ENCODE data around the gene MAG.
A peak's percentile ranks its signal among the peaks of the same experiment; 100 is the strongest.

MAG gene

GRCh38 chr19:35254341-35255297 lies 37.3 kb upstream of the MAG start:
- Histone ChIP-seq H3K4me3 (ENCODE audit: low read length) (no peak overlapping the region), H3K27ac (ENCODE audit: low read depth, low read length) (peak overlapping the region; percentile 46; the same call in 1 of the 2 replicates), H3K9ac (ENCODE audit: low read depth, low read length) (no peak overlapping the region), H3K9me3 (ENCODE audit: insufficient read depth, low read depth, low read length) (no peaks in the 10 kb centered on the region), H3K4me1 (ENCODE audit: insufficient read depth, low read length) (peaks cover 9% of the 10 kb centered on the region), H3K27me3 (ENCODE audit: insufficient read depth, low read length) (no peaks in the 10 kb centered on the region), H3K36me3 (ENCODE audit: insufficient read depth, low read length) (peaks cover 78% of the 10 kb centered on the region)
- 95% methylated on average over 17 of the region's 17 CpGs for WGBS

GRCh38 chr19:35256566-35256965 lies 35.4 kb upstream of the MAG start:
- Histone ChIP-seq H3K36me3 (ENCODE audit: insufficient read depth, low read length) (peaks cover 76% of the 10 kb centered on the region), H3K9ac (ENCODE audit: low read depth, low read length) (no peak overlapping the region), H3K27ac (ENCODE audit: low read depth, low read length) (no peak overlapping the region), H3K9me3 (ENCODE audit: insufficient read depth, low read depth, low read length) (no peaks in the 10 kb centered on the region), H3K27me3 (ENCODE audit: insufficient read depth, low read length) (no peaks in the 10 kb centered on the region), H3K4me3 (ENCODE audit: low read length) (no peak overlapping the region), H3K4me1 (ENCODE audit: insufficient read depth, low read length) (peaks cover 6% of the 10 kb centered on the region)
- 92% methylated on average over 2 of the region's 2 CpGs for WGBS

- Histone ChIP-seq H3K9me3 (ENCODE audit: insufficient read depth, low read depth, low read length) (no peaks in the 10 kb centered on the region), H3K27me3 (ENCODE audit: insufficient read depth, low read length) (no peaks in the 10 kb centered on the region), H3K27ac (ENCODE audit: low read depth, low read length) (no peak overlapping the region), H3K4me1 (ENCODE audit: insufficient read depth, low read length) (peaks cover 6% of the 10 kb centered on the region), H3K4me3 (ENCODE audit: low read length) (no peak overlapping the region), H3K36me3 (ENCODE audit: insufficient read depth, low read length) (peaks cover 78% of the 10 kb centered on the region), H3K9ac (ENCODE audit: low read depth, low read length) (no peak overlapping the region)
- 91% methylated on average over 9 of the region's 9 CpGs for WGBS
These were observed 34.9 kb upstream of the MAG start for GRCh38 chr19:35257113-35257461.

GRCh38 chr19:35260694-35261304 lies 31.2 kb upstream of the MAG start:
- H3K36me3 ChIP-seq (ENCODE audit: insufficient read depth, low read length) = peaks cover 84% of the 10 kb centered on the region
- H3K9ac ChIP-seq (ENCODE audit: low read depth, low read length) = no peak overlapping the region
- H3K4me1 ChIP-seq (ENCODE audit: insufficient read depth, low read length) = no peaks in the 10 kb centered on the region
- 90% methylated on average over 10 of the region's 10 CpGs for WGBS
- no peaks in the 10 kb centered on the region for H3K9me3 ChIP-seq (ENCODE audit: insufficient read depth, low read depth, low read length)
- H3K27me3 ChIP-seq (ENCODE audit: insufficient read depth, low read length) = no peaks in the 10 kb centered on the region
- H3K4me3 ChIP-seq (ENCODE audit: low read length) = no peak overlapping the region
- H3K27ac ChIP-seq (ENCODE audit: low read depth, low read length) = no peak overlapping the region

- Histone ChIP-seq H3K9ac (ENCODE audit: low read depth, low read length) (no peak overlapping the region), H3K4me1 (ENCODE audit: insufficient read depth, low read length) (no peaks in the 10 kb centered on the region), H3K4me3 (ENCODE audit: low read length) (no peak overlapping the region), H3K27ac (ENCODE audit: low read depth, low read length) (no peak overlapping the region), H3K36me3 (ENCODE audit: insufficient read depth, low read length) (peaks cover 87% of the 10 kb centered on the region), H3K9me3 (ENCODE audit: insufficient read depth, low read depth, low read length) (no peaks in the 10 kb centered on the region), H3K27me3 (ENCODE audit: insufficient read depth, low read length) (no peaks in the 10 kb centered on the region)
- WGBS = 89% methylated on average over 12 of the region's 12 CpGs
These were observed 30.4 kb upstream of the MAG start for GRCh38 chr19:35261356-35262100.

GRCh38 chr19:35262101-35262761 lies 29.7 kb upstream of the MAG start:
- Histone ChIP-seq H3K9ac (ENCODE audit: low read depth, low read length) (no peak overlapping the region; the same call in 1 of the 2 replicates), H3K4me3 (ENCODE audit: low read length) (no peak overlapping the region), H3K27ac (ENCODE audit: low read depth, low read length) (no peak overlapping the region), H3K27me3 (ENCODE audit: insufficient read depth, low read length) (no peaks in the 10 kb centered on the region), H3K4me1 (ENCODE audit: insufficient read depth, low read length) (no peaks in the 10 kb centered on the region), H3K9me3 (ENCODE audit: insufficient read depth, low read depth, low read length) (no peaks in the 10 kb centered on the region), H3K36me3 (ENCODE audit: insufficient read depth, low read length) (peaks cover 89% of the 10 kb centered on the region)
- 87% methylated on average over 17 of the region's 17 CpGs for WGBS

- Histone ChIP-seq H3K9ac (ENCODE audit: low read depth, low read length) (no peak overlapping the region), H3K4me1 (ENCODE audit: insufficient read depth, low read length) (no peaks in the 10 kb centered on the region), H3K9me3 (ENCODE audit: insufficient read depth, low read depth, low read length) (no peaks in the 10 kb centered on the region), H3K27me3 (ENCODE audit: insufficient read depth, low read length) (no peaks in the 10 kb centered on the region), H3K27ac (ENCODE audit: low read depth, low read length) (no peak overlapping the region), H3K4me3 (ENCODE audit: low read length) (no peak overlapping the region), H3K36me3 (ENCODE audit: insufficient read depth, low read length) (peaks cover 71% of the 10 kb centered on the region)
- 90% methylated on average over 7 of the region's 7 CpGs for WGBS
These were observed 27.5 kb upstream of the MAG start for GRCh38 chr19:35264268-35265125.

- Histone ChIP-seq H3K36me3 (ENCODE audit: insufficient read depth, low read length) (peaks cover 69% of the 10 kb centered on the region), H3K27me3 (ENCODE audit: insufficient read depth, low read length) (no peaks in the 10 kb centered on the region), H3K4me3 (ENCODE audit: low read length) (no peak overlapping the region), H3K4me1 (ENCODE audit: insufficient read depth, low read length) (0 out of 2 replicates have a peak, but pooled peaks cover 3% of the 10 kb centered on the region), H3K27ac (ENCODE audit: low read depth, low read length) (0 out of 2 replicates have a peak overlapping the region, but pooled peaks have one; percentile 25), H3K9ac (ENCODE audit: low read depth, low read length) (no peak overlapping the region), H3K9me3 (ENCODE audit: insufficient read depth, low read depth, low read length) (no peaks in the 10 kb centered on the region)
- 90% methylated on average over 6 of the region's 6 CpGs for WGBS
These were observed 26.6 kb upstream of the MAG start for GRCh38 chr19:35265126-35265899.

GRCh38 chr19:35265900-35266519 lies 26.0 kb upstream of the MAG start:
- Histone ChIP-seq H3K9ac (ENCODE audit: low read depth, low read length) (no peak overlapping the region), H3K27ac (ENCODE audit: low read depth, low read length) (0 out of 2 replicates have a peak overlapping the region, but pooled peaks have one; percentile 25), H3K36me3 (ENCODE audit: insufficient read depth, low read length) (peaks cover 72% of the 10 kb centered on the region), H3K4me1 (ENCODE audit: insufficient read depth, low read length) (0 out of 2 replicates have a peak, but pooled peaks cover 3% of the 10 kb centered on the region), H3K27me3 (ENCODE audit: insufficient read depth, low read length) (no peaks in the 10 kb centered on the region), H3K9me3 (ENCODE audit: insufficient read depth, low read depth, low read length) (no peaks in the 10 kb centered on the region), H3K4me3 (ENCODE audit: low read length) (no peak overlapping the region)
- WGBS = 94% methylated on average over 10 of the region's 10 CpGs
